Heart left ventricle (tissue), 16 donors: ENCODE results near the gene FAM167B. TPM values are rescaled to one million over a fixed set of nuclear protein-coding genes. Genes with fewer than 3 reads are reported as not detected.
A peak's percentile ranks its signal among the peaks of the same experiment; 100 is the strongest.

Experiments used
- ATAC-seq, 4 donors: fragments of 200-7000 bp; cut with Tn5 transposase; one replicate each; pipeline ENCODE4 v1.9.1; 2020 to 2022; ENCODE audit warnings: moderate library complexity in 4 of 4, mild to moderate bottlenecking in 3 of 4, moderate number of reproducible peaks in 1 of 4
- DNase-seq, 5 donors: peaks; one replicate each; pipeline ENCODE4 v3.0.0-alpha.2; 2020
- H3K27ac ChIP-seq, 12 donors: fragments of 200-600 bp; sonication (generic) in 4 of 12; one replicate each; pipeline versions ENCODE4 v1.5.0 to v1.8.0; 2016 to 2022; ENCODE audit warnings: mild to moderate bottlenecking in 2 of 12
- H3K27me3 ChIP-seq, 9 donors: fragments of 200-600 bp; sonication (generic) in 2 of 9; one replicate each; pipeline versions ENCODE4 v1.5.1 to v1.8.0; 2016 to 2022; ENCODE audit warnings: mild to moderate bottlenecking in 3 of 9
- H3K36me3 ChIP-seq, 9 donors: fragments of 200-600 bp; sonication (generic) in 2 of 9; one replicate each; pipeline versions ENCODE4 v1.5.0 to v1.8.0; 2018 to 2022; ENCODE audit warnings: mild to moderate bottlenecking in 2 of 9
- H3K4me1 ChIP-seq, 12 donors: fragments of 200-600 bp; sonication (generic) in 4 of 12; one replicate each; pipeline versions ENCODE4 v1.5.0 to v1.8.0; 2016 to 2022; ENCODE audit warnings: mild to moderate bottlenecking in 3 of 12
- H3K4me3 ChIP-seq, 12 donors: fragments of 200-600 bp; sonication (generic) in 4 of 12; one replicate each; pipeline versions ENCODE4 v1.5.0 to v1.8.0; 2017 to 2022; ENCODE audit warnings: mild to moderate bottlenecking in 9 of 12, moderate library complexity in 4 of 12
- H3K9me3 ChIP-seq, 12 donors: fragments of 200-600 bp; sonication (generic) in 4 of 12; one replicate each; pipeline versions ENCODE4 v1.5.0 to v1.8.0; 2016 to 2022; ENCODE audit warnings: mild to moderate bottlenecking in 1 of 12
- POLR2A ChIP-seq, 2 donors: fragments of 450-650 bp; IDR thresholded peaks; one replicate each; pipeline ENCODE4 v1.6.1; 2017; ENCODE audit warnings: antibody characterized with exemption in 2 of 2, mild to moderate bottlenecking in 2 of 2, moderate library complexity in 2 of 2
- whole genome bisulfite sequencing, 4 donors: extraction: QIAGEN DNeasy Blood & Tissue Kit in 2 of 4; methylation state at CpG; one replicate each; pipeline versions ENCODE4 v1.1.5 to v1.1.7; 2013 to 2018; 5-methylcytosine and 5-hydroxymethylcytosine counted together
- intact Hi-C, 10 donors: fragments of 100-400 bp; cut with DNase I; formaldehyde crosslinking; loops; one replicate each; pipeline versions ENCODE4 v1.11.1 to v1.14.2; 2022
- polyA plus RNA-seq, 2 donors: library from polyadenylated mRNA; stranded (reverse); fragments of 200-250 nt; gene quantifications; one replicate each; pipeline ENCODE4 v1.2.3, GENCODE V29; 2013
- total RNA-seq, 9 donors: library from RNA; depleted of rRNA in 2 of 9; stranded (reverse); fragments of >200 nt in 2 of 9; fragmentation: NEBNext Ultra II Directional in 3 of 9; extraction: Animal tissue kit (Norgen Biotek cat#: 25700) in 3 of 9; gene quantifications; one replicate each; pipeline versions ENCODE4 v1.1.0 to v1.2.4, GENCODE V29; 2016 to 2023
- TF ChIP-seq, protein P1 (sequence below), 12 donors: fragments of 200-600 bp; sonication (generic) in 4 of 12; IDR thresholded peaks; one replicate each; pipeline versions ENCODE4 v1.5.0 to v1.8.0; 2018 to 2022; ENCODE audit warnings: antibody characterized with exemption in 12 of 12, mild to moderate bottlenecking in 5 of 12
- donor health status: ischemic (EF 13 %, LVEDD 7.1; RV severe dilation, severe dysfunction).
- donor health status: healthy with polysubstance abuse.
- donor health status: DM: no; HTN: yes; CAD: no.
- donor health status: DM: no; HTN: no; CAD: no.
- donor health status: ischemic (EF 25% LVEDD 6.9; RV normal size, moderate dysfunction).
- donor health status: ischemic (EF 25% LVEDD 5.7; RV mildly dilated, moderate dysfunction).
- donor health status: healthy.
- donor health status: DM: yes; HTN: yes; CAD: no.
- donor health status: ischemic (EF 35%, LVEDD 5.7; RV mildly dilated, moderate dysfunction).
- donor health status: nonischemic (EF 11% LVEDD 7.7; RV severe dilation, severe dysfunction).
- donor health status: DM: yes; HTN: yes; CAD: no.
- donor health status: PGD.
- donor health status: ischemic (EF 29% LVEDD 5.4; RV normal size, mild dysfunction).
- donor health status: nonischemic (EF 23%, LVEDD 6.1; RV moderate dilation, normal function).

FAM167B gene
- total and polyA plus RNA-seq, 11 donors = 2.0 to 14.1 (median 5.6) TPM

DNA sequence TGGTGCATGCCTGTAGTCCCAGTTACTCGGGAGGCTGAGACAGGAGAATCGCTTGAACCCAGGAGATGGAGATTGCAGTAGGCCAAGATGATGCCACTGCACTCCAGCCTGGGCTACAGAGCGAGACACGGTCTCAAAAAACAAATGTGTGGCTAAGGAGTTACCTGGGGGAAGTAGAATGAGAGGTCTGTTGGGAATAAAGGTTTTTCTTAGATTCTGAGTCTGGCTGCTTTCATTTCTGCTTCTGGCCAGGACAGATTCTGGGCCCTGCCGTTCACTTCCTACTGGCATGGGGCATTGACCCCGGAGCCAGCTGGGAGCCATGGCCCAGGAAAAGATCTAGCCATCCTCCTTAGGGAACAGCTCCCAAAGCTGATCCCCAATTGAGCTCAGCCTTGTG lies 38.6 kb upstream of the FAM167B start:
- Histone ChIP-seq H3K27me3 (no peaks in the 10 kb centered on the region), H3K27ac (no peak overlapping the region), H3K36me3 (peaks cover 0 to 6% (median 0%) of the 10 kb centered on the region in 9 donors), H3K4me3 (no peak overlapping the region), H3K9me3 (no peaks in the 10 kb centered on the region), H3K4me1 (peaks cover 0 to 25% (median 12%) of the 10 kb centered on the region in 12 donors)
- 86 to 94% (median 87%) methylated on average over 4 to 6 of the region's 6 CpGs for WGBS, 4 donors
- ATAC-seq = no peak
- DNase-seq = no peak
- TF ChIP-seq POLR2A (IDR thresholded peaks at IDR 0.05) = no peak
- TF ChIP-seq, protein P1, sequence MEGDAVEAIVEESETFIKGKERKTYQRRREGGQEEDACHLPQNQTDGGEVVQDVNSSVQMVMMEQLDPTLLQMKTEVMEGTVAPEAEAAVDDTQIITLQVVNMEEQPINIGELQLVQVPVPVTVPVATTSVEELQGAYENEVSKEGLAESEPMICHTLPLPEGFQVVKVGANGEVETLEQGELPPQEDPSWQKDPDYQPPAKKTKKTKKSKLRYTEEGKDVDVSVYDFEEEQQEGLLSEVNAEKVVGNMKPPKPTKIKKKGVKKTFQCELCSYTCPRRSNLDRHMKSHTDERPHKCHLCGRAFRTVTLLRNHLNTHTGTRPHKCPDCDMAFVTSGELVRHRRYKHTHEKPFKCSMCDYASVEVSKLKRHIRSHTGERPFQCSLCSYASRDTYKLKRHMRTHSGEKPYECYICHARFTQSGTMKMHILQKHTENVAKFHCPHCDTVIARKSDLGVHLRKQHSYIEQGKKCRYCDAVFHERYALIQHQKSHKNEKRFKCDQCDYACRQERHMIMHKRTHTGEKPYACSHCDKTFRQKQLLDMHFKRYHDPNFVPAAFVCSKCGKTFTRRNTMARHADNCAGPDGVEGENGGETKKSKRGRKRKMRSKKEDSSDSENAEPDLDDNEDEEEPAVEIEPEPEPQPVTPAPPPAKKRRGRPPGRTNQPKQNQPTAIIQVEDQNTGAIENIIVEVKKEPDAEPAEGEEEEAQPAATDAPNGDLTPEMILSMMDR (IDR thresholded peaks at IDR 0.05) = no peak
- intact Hi-C loops = no loop called here

DNA sequence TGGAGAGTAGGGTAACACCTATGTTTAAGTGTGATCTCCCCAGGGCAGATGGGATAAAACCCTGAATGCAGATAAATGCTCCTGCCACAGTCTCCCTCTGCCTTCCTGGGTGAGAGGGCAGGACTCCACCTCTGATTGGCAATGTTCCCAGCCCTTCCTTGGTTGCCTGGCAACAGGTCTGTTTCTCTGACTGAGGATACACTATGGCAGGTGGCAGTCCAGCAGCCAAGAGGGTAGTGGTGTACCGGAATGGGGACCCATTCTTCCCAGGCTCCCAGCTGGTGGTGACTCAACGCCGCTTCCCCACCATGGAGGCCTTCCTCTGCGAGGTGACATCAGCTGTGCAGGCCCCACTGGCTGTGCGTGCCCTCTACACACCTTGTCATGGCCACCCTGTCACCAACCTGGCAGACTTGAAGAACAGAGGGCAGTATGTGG lies 38.1 kb upstream of the FAM167B start, which contains the start of gene DCDC2B:
Gene DCDC2B, plus strand, starts transcription at position 199 of the 438 bp plus-strand sequence. Its CDS starts 5 bp downstream, at position 204.
- Histone ChIP-seq H3K36me3 (peaks cover 0 to 3% (median 1%) of the 10 kb centered on the region in 9 donors), H3K9me3 (no peaks in the 10 kb centered on the region), H3K4me1 (peaks cover 0 to 25% (median 12%) of the 10 kb centered on the region in 12 donors), H3K4me3 (no peak within 1 kb of the TSS), H3K27ac (no peak within 1 kb of the TSS), H3K27me3 (no peaks in the 10 kb centered on the region)
- intact Hi-C loops = no loop called here
- WGBS, 4 donors = 63 to 69% (median 67%) methylated on average over 5 of the region's 5 CpGs; no CpG with 5 or more reads in 1 of the 4 donors
- ATAC-seq (peak in 2 of 4 donors; percentile 5 to 9), DNase-seq (peak in 4 of 5 donors; percentile 32 to 63 (median 47))
- TF ChIP-seq, protein P1 (IDR thresholded peaks at IDR 0.05) = no peak
- TF ChIP-seq POLR2A (IDR thresholded peaks at IDR 0.05) = no peak

DNA sequence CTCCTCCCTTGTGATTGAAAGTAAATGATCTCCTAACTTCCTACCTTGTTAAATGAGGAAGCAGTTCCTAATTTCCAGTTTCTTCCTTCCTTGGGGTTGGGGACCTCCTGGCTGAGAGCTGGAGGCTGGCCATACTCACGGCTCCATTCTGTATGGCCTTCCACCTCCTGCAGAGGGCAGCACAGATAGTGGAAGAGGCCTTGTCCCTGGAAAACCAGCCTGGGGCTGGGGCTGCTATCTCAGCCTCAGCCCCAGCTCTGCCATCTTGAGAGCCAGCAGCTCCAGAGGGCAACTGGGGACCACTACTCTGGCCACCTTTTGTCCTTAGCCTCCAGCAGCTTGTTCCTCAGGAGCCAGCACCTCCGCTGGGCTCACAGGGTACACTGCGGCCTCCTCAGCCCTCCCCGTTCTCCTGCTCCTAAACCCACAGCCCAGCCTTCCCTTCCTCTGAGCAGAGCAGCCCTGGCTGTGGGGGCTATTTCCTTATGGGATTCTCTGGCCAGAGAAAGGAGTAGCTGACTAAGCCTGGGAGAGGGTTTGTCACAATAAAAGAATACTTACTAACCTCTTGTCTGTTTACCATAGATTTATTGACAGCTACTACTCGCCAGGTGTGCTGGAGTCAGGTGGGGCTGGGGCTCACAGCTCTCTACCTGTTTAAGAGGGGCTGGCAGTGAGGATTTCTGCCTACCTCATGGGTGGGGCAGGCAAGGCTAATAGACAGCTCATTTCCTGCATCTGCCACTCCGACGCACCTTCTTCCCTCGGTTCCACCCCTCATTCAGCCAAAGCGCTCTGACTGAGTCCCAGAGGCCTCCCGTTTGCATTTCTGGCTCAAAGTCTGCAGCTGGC lies 31.2 kb upstream of the FAM167B start:
- WGBS, 4 donors = 71 to 79% (median 74%) methylated on average over 10 of the region's 10 CpGs
- Histone ChIP-seq H3K27ac (peak overlapping the region in 6 of 12 donors; percentile 0 to 52 (median 16)), H3K4me3 (no peak overlapping the region), H3K9me3 (no peaks in the 10 kb centered on the region), H3K4me1 (peaks cover 0 to 20% (median 2%) of the 10 kb centered on the region in 12 donors), H3K36me3 (peaks cover 0 to 65% (median 43%) of the 10 kb centered on the region in 9 donors), H3K27me3 (no peaks in the 10 kb centered on the region)
- DNase-seq (peak in 4 of 5 donors; percentile 46 to 54 (median 52)), ATAC-seq (peak; percentile 28 to 84 (median 80))
- intact Hi-C loops = loop anchor here in 8 of 10 donors (2.0 to 10.0 kb wide), 8 partner anchors 81 to 197 kb away; partner anchors contain the start of gene BSDC1 (in 2 of the 8)
- TF ChIP-seq POLR2A (IDR thresholded peaks at IDR 0.05) = no peak
- TF ChIP-seq, protein P1 (IDR thresholded peaks at IDR 0.05) = peak; percentile 64 to 83 (median 75)

DNA sequence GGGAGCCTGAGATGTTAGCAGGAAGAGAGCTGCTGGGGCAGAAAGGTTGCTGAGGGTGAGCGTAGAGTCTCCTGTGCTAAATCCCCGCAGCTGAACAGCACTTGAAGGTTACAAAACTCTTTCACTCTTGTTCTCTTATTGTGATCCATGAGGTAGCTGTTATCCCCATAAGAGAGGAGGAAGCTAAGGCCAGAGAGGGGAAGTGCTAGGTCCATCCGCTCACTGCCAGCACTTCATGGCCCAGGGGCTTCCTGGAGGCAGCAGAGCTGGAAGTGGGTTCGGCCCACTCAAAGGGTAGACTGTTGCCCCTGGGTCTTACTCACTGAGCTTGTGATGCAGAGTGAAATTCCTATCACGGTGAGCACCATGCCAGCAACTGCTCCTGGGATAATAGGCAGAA lies 30.5 kb upstream of the FAM167B start:
- Histone ChIP-seq H3K4me1 (peaks cover 0 to 27% (median 8%) of the 10 kb centered on the region in 12 donors), H3K27me3 (no peaks in the 10 kb centered on the region), H3K4me3 (no peak overlapping the region), H3K36me3 (peaks cover 0 to 65% (median 43%) of the 10 kb centered on the region in 9 donors), H3K27ac (peak overlapping the region in 1 of 12 donors; percentile 52), H3K9me3 (no peaks in the 10 kb centered on the region)
- TF ChIP-seq, protein P1 (IDR thresholded peaks at IDR 0.05) = no peak
- TF ChIP-seq POLR2A (IDR thresholded peaks at IDR 0.05) = no peak
- 83 to 92% (median 89%) methylated on average over 4 to 5 of the region's 5 CpGs for WGBS, 4 donors
- no peak for DNase-seq
- intact Hi-C loops = loop anchor here in 7 of 10 donors (2.0 to 10.0 kb wide), 7 partner anchors 81 to 196 kb away; partner anchors contain the start of gene BSDC1 (in 2 of the 7)
- no peak for ATAC-seq
